Spleen (tissue), 11 donors: ENCODE data around the gene TMC6. TPM values are rescaled to one million over a fixed set of nuclear protein-coding genes. Genes with fewer than 3 reads are reported as not detected.

ENCODE experiments used
- DNase-seq: peaks from one replicate; pipeline ENCODE4 v3.0.0-alpha.2; 2020
- H3K27ac ChIP-seq, 8 donors: fragments of 200-600 bp; sonication (generic) in 7 of 8; 1 replicate in 4 of 8; 2 replicates in 4 of 8; pipeline versions ENCODE4 v1.5.0 to v1.8.0; 2016 to 2021; ENCODE audit warnings: inconsistent platforms in 4 of 8, mild to moderate bottlenecking in 4 of 8, moderate library complexity in 1 of 8
- H3K27me3 ChIP-seq, 7 donors: fragments of 200-600 bp; sonication (generic) in 6 of 7; replicated peaks in 1 of 7; 1 replicate in 4 of 7; 2 replicates in 3 of 7; pipeline versions ENCODE4 v1.5.0 to v1.8.0; 2016 to 2021; ENCODE audit warnings: inconsistent platforms in 3 of 7, mild to moderate bottlenecking in 1 of 7
- H3K36me3 ChIP-seq, 6 donors: fragments of 200-600 bp; sonication (generic) in 5 of 6; 1 replicate in 4 of 6; 2 replicates in 2 of 6; pipeline versions ENCODE4 v1.5.0 to v1.8.0; 2016 to 2021; ENCODE audit warnings: inconsistent platforms in 2 of 6
- H3K4me1 ChIP-seq, 6 donors: fragments of 200-600 bp; sonication (generic) in 5 of 6; 1 replicate in 3 of 6; 2 replicates in 3 of 6; pipeline versions ENCODE4 v1.5.0 to v1.8.0; 2016 to 2021; ENCODE audit warnings: inconsistent platforms in 3 of 6
- H3K4me3 ChIP-seq, 8 donors: fragments of 200-600 bp; sonication (generic) in 7 of 8; 1 replicate in 4 of 8; 2 replicates in 4 of 8; pipeline versions ENCODE4 v1.5.0 to v1.8.0; 2016 to 2021; ENCODE audit warnings: inconsistent platforms in 4 of 8, mild to moderate bottlenecking in 4 of 8, moderate library complexity in 2 of 8
- H3K9me3 ChIP-seq, 8 donors: fragments of 200-600 bp; sonication (generic) in 7 of 8; 1 replicate in 4 of 8; 2 replicates in 4 of 8; pipeline versions ENCODE4 v1.5.0 to v1.8.0; 2016 to 2021; ENCODE audit warnings: inconsistent platforms in 4 of 8
- POLR2A ChIP-seq, 3 donors: fragments of 450-650 bp; IDR thresholded peaks; one replicate each; pipeline ENCODE4 v1.5.1; 2017; ENCODE audit warnings: antibody characterized with exemption in 3 of 3, mild to moderate bottlenecking in 1 of 3
- POLR2AphosphoS5 ChIP-seq, 3 donors: sonication (generic); formaldehyde crosslinking; IDR thresholded peaks; one replicate each; pipeline ENCODE4 v1.5.1; 2017; ENCODE audit warnings: antibody characterized with exemption in 3 of 3
- WGBS, 5 donors: extraction: QIAGEN DNeasy Blood & Tissue Kit in 3 of 5; methylation state at CpG; one replicate each; pipeline versions ENCODE4 v1.1.5 to v1.1.7; 2013 to 2018; 5-methylcytosine and 5-hydroxymethylcytosine counted together
- intact Hi-C: fragments of 100-400 bp; cut with DNase I; formaldehyde crosslinking; loops from one replicate; pipeline ENCODE4 v1.15.0; 2023; ENCODE audit warnings: low total_unique reads
- polyA plus RNA-seq, 3 donors: library from polyadenylated mRNA; stranded (reverse); fragments of 200-250 nt; gene quantifications; one replicate each; pipeline ENCODE4 v1.2.1, GENCODE V29; 2013
- total RNA-seq, 7 donors: library from RNA; depleted of rRNA in 3 of 7; stranded (reverse); fragments of >200 nt in 3 of 7; fragmentation: NEBNext Ultra II Directional in 4 of 7; extraction: Animal tissue kit (Norgen Biotek cat#: 25700) in 4 of 7; gene quantifications; one replicate each; pipeline versions ENCODE4 v1.1.0 to v1.2.1, GENCODE V29; 2016 to 2021
- TF ChIP-seq, protein P1 (sequence below), 11 experiments: fragments of 200-600 bp in 7 of 11; fragments of 450-650 bp in 4 of 11; sonication (generic) in 4 of 11; IDR thresholded peaks in 8 of 11; conservative IDR thresholded peaks in 3 of 11; 1 replicate in 7 of 11; 2 replicates in 4 of 11; pipeline versions ENCODE4 v1.4.0 to v1.8.0; 2016 to 2021; ENCODE audit warnings: antibody characterized with exemption in 11 of 11, inconsistent platforms in 4 of 11, mild to moderate bottlenecking in 1 of 11
- donor health status: healthy with polysubstance abuse.
- donor health status: DM: no; HTN: no; CAD: no; lungs with moderate emphysema.
- donor health status: DM: no; HTN: no; CAD: no.
- donor health status: Bipolar disorder and iron deficiency.
- donor health status: healthy.
- donor health status: DM: no; HTN: no; CAD: no.
- donor health status: DM: yes; HTN: yes; CAD: no.

The TMC6 gene
- total and polyA plus RNA-seq, 10 donors: 132 to 425 (median 260) TPM

DNA sequence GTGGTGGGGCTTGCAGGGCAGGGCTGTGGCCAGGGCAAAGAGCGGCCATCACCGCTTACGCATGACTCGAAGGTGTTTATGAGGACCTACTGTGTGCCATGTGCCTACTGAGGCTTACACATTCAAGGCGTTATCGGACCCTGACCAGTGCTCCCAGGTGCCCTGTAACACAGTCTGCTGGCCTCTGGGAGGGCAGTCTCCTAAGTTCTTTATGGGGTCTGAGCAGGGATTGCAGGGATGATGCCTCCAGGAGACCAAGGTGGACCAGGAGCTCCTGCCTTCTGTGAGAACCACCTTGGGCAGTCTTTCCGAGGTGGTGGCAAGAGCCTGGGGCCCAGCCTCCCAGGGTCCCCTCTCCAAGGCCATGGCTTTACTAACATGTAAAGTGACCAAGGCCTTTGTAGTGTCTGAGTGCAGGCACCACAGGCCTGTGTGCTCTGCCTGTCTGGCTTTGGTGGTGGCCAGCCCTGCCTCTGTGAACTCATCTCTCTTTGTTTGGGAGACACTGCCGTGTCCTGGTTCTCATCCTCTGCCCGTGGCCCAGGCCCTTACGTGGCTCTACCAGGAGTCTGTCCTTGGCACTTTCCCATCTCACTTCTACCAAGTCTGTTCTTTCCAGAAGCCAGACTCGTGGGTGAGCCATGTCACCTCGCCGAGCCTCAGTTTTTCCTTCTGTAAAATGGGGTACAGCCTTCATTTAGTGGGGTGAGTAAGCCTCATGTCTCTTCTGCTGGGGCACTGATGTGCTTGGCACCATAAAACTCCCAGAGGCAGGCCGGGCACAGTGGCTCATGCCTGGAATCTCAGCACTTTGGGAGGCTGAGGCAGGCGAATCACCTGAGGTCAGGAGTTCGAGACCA is 36.4 kb upstream of the TMC6 start:
- TF ChIP-seq POLR2A (IDR thresholded peaks at IDR 0.05): no peak
- TF ChIP-seq, protein P1, sequence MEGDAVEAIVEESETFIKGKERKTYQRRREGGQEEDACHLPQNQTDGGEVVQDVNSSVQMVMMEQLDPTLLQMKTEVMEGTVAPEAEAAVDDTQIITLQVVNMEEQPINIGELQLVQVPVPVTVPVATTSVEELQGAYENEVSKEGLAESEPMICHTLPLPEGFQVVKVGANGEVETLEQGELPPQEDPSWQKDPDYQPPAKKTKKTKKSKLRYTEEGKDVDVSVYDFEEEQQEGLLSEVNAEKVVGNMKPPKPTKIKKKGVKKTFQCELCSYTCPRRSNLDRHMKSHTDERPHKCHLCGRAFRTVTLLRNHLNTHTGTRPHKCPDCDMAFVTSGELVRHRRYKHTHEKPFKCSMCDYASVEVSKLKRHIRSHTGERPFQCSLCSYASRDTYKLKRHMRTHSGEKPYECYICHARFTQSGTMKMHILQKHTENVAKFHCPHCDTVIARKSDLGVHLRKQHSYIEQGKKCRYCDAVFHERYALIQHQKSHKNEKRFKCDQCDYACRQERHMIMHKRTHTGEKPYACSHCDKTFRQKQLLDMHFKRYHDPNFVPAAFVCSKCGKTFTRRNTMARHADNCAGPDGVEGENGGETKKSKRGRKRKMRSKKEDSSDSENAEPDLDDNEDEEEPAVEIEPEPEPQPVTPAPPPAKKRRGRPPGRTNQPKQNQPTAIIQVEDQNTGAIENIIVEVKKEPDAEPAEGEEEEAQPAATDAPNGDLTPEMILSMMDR (IDR thresholded peaks at IDR 0.05 in 8 of 11, conservative IDR thresholded peaks at IDR 0.05 in 3 of 11): no peak
- TF ChIP-seq POLR2AphosphoS5 (IDR thresholded peaks at IDR 0.05): no peak
- no peak overlapping the region for H3K27ac ChIP-seq
- intact Hi-C loops: no loop called here
- H3K9me3 ChIP-seq: no peaks in the 10 kb centered on the region
- no peaks in the 10 kb centered on the region for H3K27me3 ChIP-seq
- DNase-seq: no peak
- WGBS, 5 donors: 83 to 94% (median 92%) methylated on average over 15 to 16 of the region's 16 CpGs
- no peak overlapping the region for H3K4me3 ChIP-seq
- peaks cover 0 to 2% (median 0%) of the 10 kb centered on the region in 6 donors for H3K36me3 ChIP-seq
- H3K4me1 ChIP-seq: peaks cover 7 to 46% (median 21%) of the 10 kb centered on the region in 6 donors

DNA sequence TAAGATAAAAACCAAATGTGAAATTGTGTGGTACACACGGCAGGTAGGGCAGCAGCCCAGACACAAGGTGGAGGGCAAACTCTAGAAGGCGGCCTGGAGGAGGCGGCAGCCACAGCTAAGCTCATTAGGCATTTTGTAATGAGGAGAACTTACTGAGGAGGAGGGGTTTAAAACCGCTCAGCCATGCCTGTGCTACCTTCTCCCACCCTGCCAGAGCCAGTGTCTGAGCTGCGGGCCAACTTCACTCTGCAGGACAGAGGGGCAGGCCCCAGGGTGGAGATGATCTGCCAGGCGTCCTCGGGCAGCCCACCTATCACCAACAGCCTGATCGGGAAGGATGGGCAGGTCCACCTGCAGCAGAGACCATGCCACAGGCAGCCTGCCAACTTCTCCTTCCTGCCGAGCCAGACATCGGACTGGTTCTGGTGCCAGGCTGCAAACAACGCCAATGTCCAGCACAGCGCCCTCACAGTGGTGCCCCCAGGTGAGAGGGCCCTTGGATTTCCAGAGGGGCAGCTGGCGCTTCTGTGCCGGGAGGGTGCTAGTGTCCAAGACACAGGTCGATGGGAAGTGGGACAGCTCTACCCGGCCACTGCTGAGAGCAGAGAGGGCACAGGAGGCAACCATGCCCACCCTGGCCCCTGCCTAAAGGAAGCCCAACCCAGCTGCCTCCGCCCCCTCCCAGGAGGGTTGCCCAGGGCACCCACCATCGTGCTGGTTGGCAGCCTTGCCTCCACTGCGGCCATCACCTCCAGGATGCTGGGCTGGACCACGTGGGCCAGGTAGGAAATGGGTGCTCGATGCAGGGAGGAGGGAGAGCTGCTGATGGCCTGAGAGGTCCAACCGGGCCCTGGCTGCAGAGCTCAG is 35.6 kb upstream of the TMC6 start:
- Histone ChIP-seq H3K36me3 (no peaks in the 10 kb centered on the region), H3K27me3 (no peaks in the 10 kb centered on the region), H3K9me3 (no peaks in the 10 kb centered on the region), H3K4me3 (no peak overlapping the region), H3K4me1 (peaks cover 0 to 46% (median 18%) of the 10 kb centered on the region in 6 donors), H3K27ac (no peak overlapping the region)
- TF ChIP-seq POLR2A (IDR thresholded peaks at IDR 0.05): no peak
- TF ChIP-seq POLR2AphosphoS5 (IDR thresholded peaks at IDR 0.05): no peak
- TF ChIP-seq, protein P1 (IDR thresholded peaks at IDR 0.05 in 8 of 11, conservative IDR thresholded peaks at IDR 0.05 in 3 of 11): no peak
- WGBS, 5 donors: 61 to 76% (median 65%) methylated on average over 10 to 22 of the region's 22 CpGs
- DNase-seq: no peak
- intact Hi-C loops: no loop called here

DNA sequence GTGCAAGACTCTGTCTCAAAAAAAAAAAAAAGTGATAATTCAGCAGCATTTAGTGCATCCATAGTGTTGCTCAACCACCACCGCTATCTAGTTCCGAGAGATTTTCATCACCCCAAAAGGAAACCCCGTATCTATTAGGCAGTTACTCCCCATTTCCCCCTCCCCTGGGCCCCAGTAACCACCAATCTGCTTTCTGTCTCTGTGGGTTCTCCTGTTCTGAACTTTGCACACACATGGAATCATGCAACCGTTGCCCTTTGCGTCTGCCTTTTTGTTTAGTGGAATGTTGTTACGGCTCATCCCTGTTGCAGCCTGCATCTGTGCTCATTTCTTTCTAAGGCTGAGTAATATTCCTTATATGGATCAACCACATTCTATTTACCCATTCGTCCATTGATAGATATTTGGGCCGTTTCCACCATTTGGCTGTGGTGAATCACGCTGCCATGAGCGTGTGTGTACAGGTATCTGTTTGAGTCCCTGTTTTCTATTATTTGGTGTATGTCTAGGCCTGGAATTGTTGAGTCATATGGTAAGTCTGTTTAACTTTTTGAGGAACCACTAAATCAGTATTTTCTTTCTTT is 31.1 kb upstream of the TMC6 start:
- TF ChIP-seq, protein P1 (IDR thresholded peaks at IDR 0.05 in 8 of 11, conservative IDR thresholded peaks at IDR 0.05 in 3 of 11): no peak
- TF ChIP-seq POLR2A (IDR thresholded peaks at IDR 0.05): no peak
- no peak for TF ChIP-seq POLR2AphosphoS5 (IDR thresholded peaks at IDR 0.05)
- Histone ChIP-seq H3K4me3 (no peak overlapping the region), H3K27ac (no peak overlapping the region), H3K4me1 (peaks cover 0 to 56% (median 22%) of the 10 kb centered on the region in 6 donors), H3K36me3 (no peaks in the 10 kb centered on the region), H3K9me3 (no peaks in the 10 kb centered on the region), H3K27me3 (no peaks in the 10 kb centered on the region)
- no peak for DNase-seq
- 42 to 65% (median 55%) methylated on average over 10 of the region's 10 CpGs for WGBS, 5 donors
- intact Hi-C loops: no loop called here
